HEK293 (cell line): ENCODE results near the gene LCOR.

Experiments used
- CTCF ChIA-PET: fragments of 350-600 bp; formaldehyde crosslinking; extraction: SDS; loops from one replicate; lab custom pipeline; 2021; ENCODE audit warnings: antibody characterized with exemption; lab: Yijun Ruan, JAX
- POLR2A ChIA-PET: fragments of 300-600 bp; formaldehyde crosslinking; extraction: SDS; loops from one replicate; lab custom pipeline; 2020; ENCODE audit warnings: antibody characterized with exemption, inconsistent platforms; lab: Yijun Ruan, JAX
- H3K27ac ChIP-seq: fragments of 200-500 bp; sonication (Bioruptor generic); 2 replicates; pipeline ENCODE4 v1.5.1; 2014; ENCODE audit warnings: low read depth, low read length, control low read depth, inconsistent platforms; ENCODE audit errors: extremely low read depth
- H3K36me3 ChIP-seq, 2 experiments: fragments of 200-500 bp in 1 of 2; sonication (Bioruptor generic) in 1 of 2; 1 replicate in 1 of 2; 2 replicates in 1 of 2; pipeline ENCODE4 v1.5.1; 2014 to 2017; ENCODE audit warnings: inconsistent platforms in 2 of 2, low read length in 2 of 2; ENCODE audit not compliant: control insufficient read depth in 2 of 2, insufficient read depth in 1 of 2
- H3K4me1 ChIP-seq: fragments of 200-500 bp; sonication (Bioruptor generic); 2 replicates; pipeline ENCODE4 v1.5.1; 2014; ENCODE audit warnings: mild to moderate bottlenecking, low read length, inconsistent platforms; ENCODE audit not compliant: control insufficient read depth, insufficient read depth
- H3K4me3 ChIP-seq: 2 replicates; pipeline ENCODE4 v1.5.1; 2011; ENCODE audit warnings: low read depth, mild to moderate bottlenecking, control low read depth, low read length, moderate library complexity
- H3K9me3 ChIP-seq: fragments of 200-500 bp; sonication (Bioruptor generic); 2 replicates; pipeline ENCODE4 v1.5.1; 2014; ENCODE audit warnings: low read depth, low read length, inconsistent platforms; ENCODE audit not compliant: control insufficient read depth, insufficient read depth
- AEBP2 ChIP-seq: fragments of 450-650 bp; formaldehyde crosslinking; IDR thresholded peaks from 2 replicates; pipeline ENCODE4 v1.5.1; 2016; ENCODE audit warnings: missing biosample characterization, missing genetic modification characterization, borderline replicate concordance
- HOXC10 ChIP-seq: sonication (generic); formaldehyde crosslinking; IDR thresholded peaks from 2 replicates; pipeline ENCODE4 v1.8.1; 2023; ENCODE audit warnings: mild to moderate bottlenecking, missing genetic modification reagents
- KLF17 ChIP-seq: fragments of 450-650 bp; formaldehyde crosslinking; IDR thresholded peaks from 2 replicates; pipeline ENCODE4 v1.5.1; 2016; ENCODE audit warnings: missing biosample characterization, missing genetic modification characterization
- KLF8 ChIP-seq: fragments of 450-650 bp; formaldehyde crosslinking; IDR thresholded peaks from 2 replicates; pipeline ENCODE4 v1.5.1; 2016; ENCODE audit warnings: missing biosample characterization, missing genetic modification characterization
- MEIS1 ChIP-seq: sonication (generic); formaldehyde crosslinking; IDR thresholded peaks from 2 replicates; pipeline ENCODE4 v1.8.1; 2022; ENCODE audit warnings: missing genetic modification reagents, mild to moderate bottlenecking, borderline replicate concordance
- WT1 ChIP-seq: fragments of 450-650 bp; formaldehyde crosslinking; IDR thresholded peaks from 2 replicates; pipeline ENCODE4 v1.5.1; 2016; ENCODE audit warnings: missing biosample characterization, missing genetic modification characterization
- ZBTB17 ChIP-seq: fragments of 450-650 bp; formaldehyde crosslinking; IDR thresholded peaks from 2 replicates; pipeline ENCODE4 v1.5.1; 2016; ENCODE audit warnings: missing biosample characterization, missing genetic modification characterization
- ZNF121 ChIP-seq: fragments of 450-650 bp; formaldehyde crosslinking; IDR thresholded peaks from 2 replicates; pipeline ENCODE4 v1.5.1; 2016; ENCODE audit warnings: missing biosample characterization, missing genetic modification characterization
- ZNF366 ChIP-seq: fragments of 450-650 bp; formaldehyde crosslinking; conservative IDR thresholded peaks from 2 replicates; pipeline ENCODE4 v1.5.1; 2016; ENCODE audit warnings: missing biosample characterization, missing genetic modification characterization
- ZNF394 ChIP-seq: fragments of 450-650 bp; formaldehyde crosslinking; IDR thresholded peaks from 2 replicates; pipeline ENCODE4 v1.5.1; 2016; ENCODE audit warnings: missing biosample characterization, missing genetic modification characterization, mild to moderate bottlenecking, moderate library complexity, borderline replicate concordance
- ZNF398 ChIP-seq: fragments of 450-650 bp; formaldehyde crosslinking; IDR thresholded peaks from 2 replicates; pipeline ENCODE4 v1.5.1; 2017; ENCODE audit warnings: missing biosample characterization, missing genetic modification characterization
- ZNF416 ChIP-seq: fragments of 450-650 bp; formaldehyde crosslinking; IDR thresholded peaks from 2 replicates; pipeline ENCODE4 v1.5.1; 2016; ENCODE audit warnings: missing biosample characterization, missing genetic modification characterization
- ZNF600 ChIP-seq: fragments of 450-650 bp; formaldehyde crosslinking; IDR thresholded peaks from 2 replicates; pipeline ENCODE4 v1.5.1; 2016; ENCODE audit warnings: missing biosample characterization, missing genetic modification characterization
- ZNF629 ChIP-seq: fragments of 450-650 bp; formaldehyde crosslinking; IDR thresholded peaks from 2 replicates; pipeline ENCODE4 v1.5.1; 2017; ENCODE audit warnings: missing biosample characterization, missing genetic modification characterization
- ZNF645 ChIP-seq: fragments of 450-650 bp; formaldehyde crosslinking; IDR thresholded peaks from 2 replicates; pipeline ENCODE4; 2016; ENCODE audit warnings: missing biosample characterization, missing genetic modification characterization
- ZNF704 ChIP-seq: fragments of 450-650 bp; formaldehyde crosslinking; IDR thresholded peaks from 2 replicates; pipeline ENCODE4 v1.5.1; 2016; ENCODE audit warnings: missing biosample characterization, missing genetic modification characterization
- TF ChIP-seq, protein P1 (sequence below): fragments of 450-650 bp; formaldehyde crosslinking; IDR thresholded peaks from 2 replicates; pipeline ENCODE4 v1.5.1; 2016; ENCODE audit warnings: missing biosample characterization, missing genetic modification characterization
- TF ChIP-seq, protein P2 (sequence below): fragments of 450-650 bp; formaldehyde crosslinking; IDR thresholded peaks from 2 replicates; pipeline ENCODE4 v1.5.1; 2016; ENCODE audit warnings: missing biosample characterization, missing genetic modification characterization
- TF ChIP-seq, protein P3 (sequence below): fragments of 450-650 bp; formaldehyde crosslinking; IDR thresholded peaks from 2 replicates; pipeline ENCODE4 v1.5.1; 2016; ENCODE audit warnings: missing biosample characterization, missing genetic modification characterization

The LCOR gene

DNA sequence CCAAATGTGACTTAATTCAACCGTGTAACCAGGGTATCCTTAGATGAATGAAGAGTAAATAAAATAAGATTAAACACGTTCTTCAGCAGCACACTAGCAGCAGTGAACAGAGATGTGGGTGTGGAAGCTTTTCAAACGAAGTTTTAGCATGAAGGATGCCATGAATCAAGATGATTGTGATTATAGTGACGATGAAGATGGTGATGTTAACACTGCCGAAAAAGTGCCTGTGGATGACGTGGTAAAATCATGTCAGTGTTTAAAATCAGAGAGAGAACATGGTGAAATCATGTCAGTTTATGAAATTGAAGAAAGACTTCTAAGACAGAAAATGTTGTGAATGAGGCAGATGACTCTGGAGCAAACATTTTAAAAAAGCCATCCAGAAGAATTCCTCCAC is 19.2 kb downstream of the LCOR start:
- Histone ChIP-seq H3K27ac (no peak overlapping the region), H3K36me3 (peaks cover 0 to 6% of the 10 kb centered on the region in 2 experiments; a peak in 2 of 3 replicates), H3K4me1 (no peaks in the 10 kb centered on the region), H3K9me3 (no peaks in the 10 kb centered on the region), H3K4me3 (no peak overlapping the region)
- TF ChIP-seq MEIS1 (CRISPR knock-in tag) (no peak), ZNF416 (tag by site-specific recombination) (no peak)
- POLR2A ChIA-PET: no interaction called here
- CTCF ChIA-PET: no interaction called here

DNA sequence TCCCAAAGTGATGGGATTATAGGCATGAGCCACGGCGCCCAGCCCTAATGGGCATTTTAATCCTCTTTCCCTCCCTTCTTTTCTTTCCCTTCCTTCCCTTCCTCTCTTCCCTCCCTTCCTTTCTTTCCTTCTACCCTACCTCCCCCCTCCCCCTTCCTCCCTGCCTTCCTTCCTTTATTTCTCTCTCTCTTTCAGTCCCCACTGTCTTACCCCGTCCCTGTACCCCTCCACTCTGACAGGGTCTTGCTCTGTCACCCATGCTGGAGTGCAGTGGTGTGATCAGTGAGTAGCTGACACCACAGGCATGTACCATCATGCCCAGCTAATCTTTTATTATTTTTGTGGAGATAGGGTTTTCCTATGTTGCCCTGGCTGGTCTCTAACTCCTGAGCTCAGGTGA is 24.2 kb downstream of the LCOR start:
- ChIA-PET POLR2A (no interaction called here), CTCF (interaction anchor here (0.5 to 0.6 kb wide), 3 partner anchors 11 to 213 kb away, joined by 3 to 4 read pairs (median 3); no protein-coding TSS in a partner anchor)
- Histone ChIP-seq H3K4me3 (no peak overlapping the region), H3K27ac (no peak overlapping the region; the same call in 1 of the 2 replicates), H3K4me1 (peaks cover 16% of the 10 kb centered on the region), H3K9me3 (no peaks in the 10 kb centered on the region), H3K36me3 (peaks cover 0 to under 1% of the 10 kb centered on the region in 2 experiments; a peak in 2 of 3 replicates)
- TF ChIP-seq, protein P1, sequence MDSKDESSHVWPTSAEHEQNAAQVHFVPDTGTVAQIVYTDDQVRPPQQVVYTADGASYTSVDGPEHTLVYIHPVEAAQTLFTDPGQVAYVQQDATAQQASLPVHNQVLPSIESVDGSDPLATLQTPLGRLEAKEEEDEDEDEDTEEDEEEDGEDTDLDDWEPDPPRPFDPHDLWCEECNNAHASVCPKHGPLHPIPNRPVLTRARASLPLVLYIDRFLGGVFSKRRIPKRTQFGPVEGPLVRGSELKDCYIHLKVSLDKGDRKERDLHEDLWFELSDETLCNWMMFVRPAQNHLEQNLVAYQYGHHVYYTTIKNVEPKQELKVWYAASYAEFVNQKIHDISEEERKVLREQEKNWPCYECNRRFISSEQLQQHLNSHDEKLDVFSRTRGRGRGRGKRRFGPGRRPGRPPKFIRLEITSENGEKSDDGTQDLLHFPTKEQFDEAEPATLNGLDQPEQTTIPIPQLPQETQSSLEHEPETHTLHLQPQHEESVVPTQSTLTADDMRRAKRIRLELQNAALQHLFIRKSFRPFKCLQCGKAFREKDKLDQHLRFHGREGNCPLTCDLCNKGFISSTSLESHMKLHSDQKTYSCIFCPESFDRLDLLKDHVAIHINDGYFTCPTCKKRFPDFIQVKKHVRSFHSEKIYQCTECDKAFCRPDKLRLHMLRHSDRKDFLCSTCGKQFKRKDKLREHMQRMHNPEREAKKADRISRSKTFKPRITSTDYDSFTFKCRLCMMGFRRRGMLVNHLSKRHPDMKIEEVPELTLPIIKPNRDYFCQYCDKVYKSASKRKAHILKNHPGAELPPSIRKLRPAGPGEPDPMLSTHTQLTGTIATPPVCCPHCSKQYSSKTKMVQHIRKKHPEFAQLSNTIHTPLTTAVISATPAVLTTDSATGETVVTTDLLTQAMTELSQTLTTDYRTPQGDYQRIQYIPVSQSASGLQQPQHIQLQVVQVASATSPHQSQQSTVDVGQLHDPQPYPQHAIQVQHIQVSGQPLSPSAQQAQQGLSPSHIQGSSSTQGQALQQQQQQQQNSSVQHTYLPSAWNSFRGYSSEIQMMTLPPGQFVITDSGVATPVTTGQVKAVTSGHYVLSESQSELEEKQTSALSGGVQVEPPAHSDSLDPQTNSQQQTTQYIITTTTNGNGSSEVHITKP (tag by site-specific recombination): peak; percentile 78
- TF ChIP-seq ZNF600 (tag by site-specific recombination) (peak; percentile 30; the same call in 1 of the 2 replicates), ZNF704 (no peak), KLF8 (tag by site-specific recombination) (no peak), KLF17 (peak; percentile 73), ZNF645 (tag by site-specific recombination) (no peak), HOXC10 (CRISPR knock-in tag) (no peak), ZNF366 (peak; percentile 90), ZNF629 (peak; percentile 17; the same call in 1 of the 2 replicates), ZNF394 (tag by site-specific recombination) (peak; percentile 82; the same call in 1 of the 2 replicates), ZNF121 (tag by site-specific recombination) (no peak), ZNF398 (tag by site-specific recombination) (peak; percentile 70), WT1 (peak; percentile 64), ZBTB17 (tag by site-specific recombination) (peak; percentile 35; the same call in 1 of the 2 replicates), AEBP2 (no peak)
- TF ChIP-seq, protein P2, sequence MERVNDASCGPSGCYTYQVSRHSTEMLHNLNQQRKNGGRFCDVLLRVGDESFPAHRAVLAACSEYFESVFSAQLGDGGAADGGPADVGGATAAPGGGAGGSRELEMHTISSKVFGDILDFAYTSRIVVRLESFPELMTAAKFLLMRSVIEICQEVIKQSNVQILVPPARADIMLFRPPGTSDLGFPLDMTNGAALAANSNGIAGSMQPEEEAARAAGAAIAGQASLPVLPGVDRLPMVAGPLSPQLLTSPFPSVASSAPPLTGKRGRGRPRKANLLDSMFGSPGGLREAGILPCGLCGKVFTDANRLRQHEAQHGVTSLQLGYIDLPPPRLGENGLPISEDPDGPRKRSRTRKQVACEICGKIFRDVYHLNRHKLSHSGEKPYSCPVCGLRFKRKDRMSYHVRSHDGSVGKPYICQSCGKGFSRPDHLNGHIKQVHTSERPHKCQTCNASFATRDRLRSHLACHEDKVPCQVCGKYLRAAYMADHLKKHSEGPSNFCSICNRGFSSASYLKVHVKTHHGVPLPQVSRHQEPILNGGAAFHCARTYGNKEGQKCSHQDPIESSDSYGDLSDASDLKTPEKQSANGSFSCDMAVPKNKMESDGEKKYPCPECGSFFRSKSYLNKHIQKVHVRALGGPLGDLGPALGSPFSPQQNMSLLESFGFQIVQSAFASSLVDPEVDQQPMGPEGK (tag by site-specific recombination): peak; percentile 62; the same call in 1 of the 2 replicates
- TF ChIP-seq, protein P3, sequence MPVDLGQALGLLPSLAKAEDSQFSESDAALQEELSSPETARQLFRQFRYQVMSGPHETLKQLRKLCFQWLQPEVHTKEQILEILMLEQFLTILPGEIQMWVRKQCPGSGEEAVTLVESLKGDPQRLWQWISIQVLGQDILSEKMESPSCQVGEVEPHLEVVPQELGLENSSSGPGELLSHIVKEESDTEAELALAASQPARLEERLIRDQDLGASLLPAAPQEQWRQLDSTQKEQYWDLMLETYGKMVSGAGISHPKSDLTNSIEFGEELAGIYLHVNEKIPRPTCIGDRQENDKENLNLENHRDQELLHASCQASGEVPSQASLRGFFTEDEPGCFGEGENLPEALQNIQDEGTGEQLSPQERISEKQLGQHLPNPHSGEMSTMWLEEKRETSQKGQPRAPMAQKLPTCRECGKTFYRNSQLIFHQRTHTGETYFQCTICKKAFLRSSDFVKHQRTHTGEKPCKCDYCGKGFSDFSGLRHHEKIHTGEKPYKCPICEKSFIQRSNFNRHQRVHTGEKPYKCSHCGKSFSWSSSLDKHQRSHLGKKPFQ (tag by site-specific recombination): peak; percentile 71
